ENCODE results near the gene KRT9.

Gene KRT9

GRCh38 chr17:41539071-41539492 is 32.8 kb downstream of the KRT9 start:
- Mint-ChIP-seq H3K4me3 (no peak overlapping the region), H3K36me3 (ENCODE audit: low read depth) (no peaks in the 10 kb centered on the region), H3K27ac (no peak overlapping the region), H3K27me3 (ENCODE audit: low read depth) (peaks cover 10% of the 10 kb centered on the region), H3K4me1 (ENCODE audit: low read depth) (no peaks in the 10 kb centered on the region), H3K9me3 (no peaks in the 10 kb centered on the region)
- no peak for DNase-seq (ENCODE audit: low spot score)

GRCh38 chr17:41538565-41538991 is 33.3 kb downstream of the KRT9 start:
- H3K9me3 Mint-ChIP-seq, result no peaks in the 10 kb centered on the region
- no peaks in the 10 kb centered on the region for H3K36me3 Mint-ChIP-seq (ENCODE audit: low read depth)
- H3K27me3 Mint-ChIP-seq (ENCODE audit: low read depth), result peaks cover 11% of the 10 kb centered on the region
- H3K4me3 Mint-ChIP-seq, result no peak overlapping the region
- no peaks in the 10 kb centered on the region for H3K4me1 Mint-ChIP-seq (ENCODE audit: low read depth)
- DNase-seq (ENCODE audit: low spot score), result no peak
- H3K27ac Mint-ChIP-seq, result no peak overlapping the region

GRCh38 chr17:41537990-41538389 is 33.9 kb downstream of the KRT9 start:
- Mint-ChIP-seq H3K27me3 (ENCODE audit: low read depth) (peaks cover 12% of the 10 kb centered on the region), H3K4me1 (ENCODE audit: low read depth) (no peaks in the 10 kb centered on the region), H3K4me3 (no peak overlapping the region), H3K9me3 (no peaks in the 10 kb centered on the region), H3K36me3 (ENCODE audit: low read depth) (no peaks in the 10 kb centered on the region), H3K27ac (no peak overlapping the region)
- DNase-seq (ENCODE audit: low spot score), result no peak

- H3K27me3 Mint-ChIP-seq (ENCODE audit: low read depth), result peaks cover 14% of the 10 kb centered on the region
- no peak for DNase-seq (ENCODE audit: low spot score)
- no peaks in the 10 kb centered on the region for H3K36me3 Mint-ChIP-seq (ENCODE audit: low read depth)
- H3K4me1 Mint-ChIP-seq (ENCODE audit: low read depth), result no peaks in the 10 kb centered on the region
- no peak overlapping the region for H3K4me3 Mint-ChIP-seq
- H3K9me3 Mint-ChIP-seq, result no peaks in the 10 kb centered on the region
- no peak overlapping the region for H3K27ac Mint-ChIP-seq
Observed at GRCh38 chr17:41537614-41537954, 34.3 kb downstream of the KRT9 start.

- Mint-ChIP-seq H3K27me3 (ENCODE audit: low read depth) (peaks cover 20% of the 10 kb centered on the region), H3K36me3 (ENCODE audit: low read depth) (no peaks in the 10 kb centered on the region), H3K27ac (no peak overlapping the region)
Observed at GRCh38 chr17:41536741-41537613, 34.9 kb downstream of the KRT9 start.

GRCh38 chr17:41535764-41536481 is 35.9 kb downstream of the KRT9 start:
- no peak overlapping the region for H3K27ac Mint-ChIP-seq
- no peaks in the 10 kb centered on the region for H3K36me3 Mint-ChIP-seq (ENCODE audit: low read depth)
- H3K4me3 Mint-ChIP-seq, result no peak overlapping the region
- no peaks in the 10 kb centered on the region for H3K4me1 Mint-ChIP-seq (ENCODE audit: low read depth)
- DNase-seq (ENCODE audit: low spot score), result no peak
- H3K27me3 Mint-ChIP-seq (ENCODE audit: low read depth), result peaks cover 28% of the 10 kb centered on the region
- H3K9me3 Mint-ChIP-seq, result no peaks in the 10 kb centered on the region

More at GRCh38 chr17:41536741-41537613, 34.9 kb downstream of the KRT9 start:
- no peaks in the 10 kb centered on the region for H3K4me1 Mint-ChIP-seq (ENCODE audit: low read depth)
- no peaks in the 10 kb centered on the region for H3K9me3 Mint-ChIP-seq
- no peak overlapping the region for H3K4me3 Mint-ChIP-seq
- DNase-seq (ENCODE audit: low spot score), result no peak

GRCh38 chr17:41534899-41535546 is 36.8 kb downstream of the KRT9 start:
- no peak for DNase-seq (ENCODE audit: low spot score)
- no peak overlapping the region for H3K4me3 Mint-ChIP-seq
- H3K4me1 Mint-ChIP-seq (ENCODE audit: low read depth), result no peaks in the 10 kb centered on the region
- H3K36me3 Mint-ChIP-seq (ENCODE audit: low read depth), result no peaks in the 10 kb centered on the region
- no peak overlapping the region for H3K27ac Mint-ChIP-seq
- H3K27me3 Mint-ChIP-seq (ENCODE audit: low read depth), result peaks cover 32% of the 10 kb centered on the region
- H3K9me3 Mint-ChIP-seq, result no peaks in the 10 kb centered on the region

- DNase-seq (ENCODE audit: low spot score), result no peak
- Mint-ChIP-seq H3K4me3 (no peak overlapping the region), H3K4me1 (ENCODE audit: low read depth) (no peaks in the 10 kb centered on the region), H3K27me3 (ENCODE audit: low read depth) (peaks cover 46% of the 10 kb centered on the region), H3K27ac (no peak overlapping the region), H3K36me3 (ENCODE audit: low read depth) (no peaks in the 10 kb centered on the region), H3K9me3 (no peaks in the 10 kb centered on the region)
Observed at GRCh38 chr17:41533613-41534012, 38.2 kb downstream of the KRT9 start.

GRCh38 chr17:41532947-41533570 is 38.8 kb downstream of the KRT9 start:
- no peak overlapping the region for H3K27ac Mint-ChIP-seq
- no peaks in the 10 kb centered on the region for H3K36me3 Mint-ChIP-seq (ENCODE audit: low read depth)
- peaks cover 52% of the 10 kb centered on the region for H3K27me3 Mint-ChIP-seq (ENCODE audit: low read depth)
- no peak for DNase-seq (ENCODE audit: low spot score)
- no peak overlapping the region for H3K4me3 Mint-ChIP-seq
- no peaks in the 10 kb centered on the region for H3K4me1 Mint-ChIP-seq (ENCODE audit: low read depth)
- H3K9me3 Mint-ChIP-seq, result no peaks in the 10 kb centered on the region

- DNase-seq (ENCODE audit: low spot score), result no peak
- no peaks in the 10 kb centered on the region for H3K36me3 Mint-ChIP-seq (ENCODE audit: low read depth)
- no peak overlapping the region for H3K4me3 Mint-ChIP-seq
- H3K27ac Mint-ChIP-seq, result no peak overlapping the region
- peaks cover 56% of the 10 kb centered on the region for H3K27me3 Mint-ChIP-seq (ENCODE audit: low read depth)
- H3K9me3 Mint-ChIP-seq, result no peaks in the 10 kb centered on the region
- no peaks in the 10 kb centered on the region for H3K4me1 Mint-ChIP-seq (ENCODE audit: low read depth)
Observed at GRCh38 chr17:41531993-41532392, 39.9 kb downstream of the KRT9 start.

GRCh38 chr17:41530062-41531048 is 41.5 kb downstream of the KRT9 start:
- peaks cover 63% of the 10 kb centered on the region for H3K27me3 Mint-ChIP-seq (ENCODE audit: low read depth)
- DNase-seq (ENCODE audit: low spot score), result no peak

GRCh38 chr17:41529491-41529915 is 42.4 kb downstream of the KRT9 start:
- Mint-ChIP-seq H3K27me3 (ENCODE audit: low read depth) (peaks cover 65% of the 10 kb centered on the region), H3K36me3 (ENCODE audit: low read depth) (no peaks in the 10 kb centered on the region), H3K4me3 (no peak overlapping the region), H3K9me3 (no peaks in the 10 kb centered on the region), H3K27ac (no peak overlapping the region), H3K4me1 (ENCODE audit: low read depth) (no peaks in the 10 kb centered on the region)
- no peak for DNase-seq (ENCODE audit: low spot score)

More at GRCh38 chr17:41530062-41531048, 41.5 kb downstream of the KRT9 start:
- Mint-ChIP-seq H3K9me3 (no peaks in the 10 kb centered on the region), H3K27ac (no peak overlapping the region), H3K4me3 (no peak overlapping the region), H3K36me3 (ENCODE audit: low read depth) (no peaks in the 10 kb centered on the region), H3K4me1 (ENCODE audit: low read depth) (no peaks in the 10 kb centered on the region)

- no peaks in the 10 kb centered on the region for H3K9me3 Mint-ChIP-seq
- H3K27ac Mint-ChIP-seq, result no peak overlapping the region
- H3K27me3 Mint-ChIP-seq (ENCODE audit: low read depth), result peaks cover 63% of the 10 kb centered on the region
- no peaks in the 10 kb centered on the region for H3K4me1 Mint-ChIP-seq (ENCODE audit: low read depth)
- H3K36me3 Mint-ChIP-seq (ENCODE audit: low read depth), result no peaks in the 10 kb centered on the region
- no peak overlapping the region for H3K4me3 Mint-ChIP-seq
- DNase-seq (ENCODE audit: low spot score), result no peak
Observed at GRCh38 chr17:41528959-41529353, 42.9 kb downstream of the KRT9 start.

Data from T-helper 2 cell treated with Interferon-gamma antibody and Interleukin-4, amounts not matched to agents 5 μg/mL and 100 μg/mL, for 36 hours (primary cell).